Lung (tissue), 12 donors: ENCODE data around the gene CPZ. TPM values are rescaled to one million over a fixed set of nuclear protein-coding genes. Genes with fewer than 3 reads are reported as not detected.

Source experiments
- ATAC-seq: fragments of 200-7000 bp; cut with Tn5 transposase; one replicate; pipeline ENCODE4 v1.9.1; 2020; ENCODE audit warnings: moderate number of reproducible peaks; ENCODE audit not compliant: insufficient read depth, low FRiP score
- DNase-seq, 3 donors: peaks; one replicate each; pipeline ENCODE4 v3.0.0-alpha.2; 2013 to 2017
- H3K27ac ChIP-seq, 2 donors: one replicate each; pipeline ENCODE4 v1.5.1; 2013; ENCODE audit warnings: mild to moderate bottlenecking in 2 of 2, moderate library complexity in 2 of 2, control low read depth in 1 of 2, inconsistent platforms in 1 of 2, low read depth in 1 of 2, low read length in 1 of 2
- H3K27me3 ChIP-seq, 3 donors: one replicate each; pipeline ENCODE4 v1.5.1; 2013; ENCODE audit warnings: low read length in 2 of 3; ENCODE audit not compliant: control insufficient read depth in 3 of 3, insufficient read depth in 3 of 3
- H3K36me3 ChIP-seq, 4 donors: one replicate each; pipeline ENCODE4 v1.5.1; 2013; ENCODE audit warnings: low read length in 4 of 4, mild to moderate bottlenecking in 1 of 4, moderate library complexity in 1 of 4; ENCODE audit not compliant: control insufficient read depth in 4 of 4, insufficient read depth in 4 of 4
- H3K4me1 ChIP-seq, 5 donors: one replicate each; pipeline ENCODE4 v1.5.1; 2013; ENCODE audit warnings: low read length in 5 of 5, mild to moderate bottlenecking in 2 of 5, moderate library complexity in 1 of 5; ENCODE audit not compliant: control insufficient read depth in 5 of 5, insufficient read depth in 5 of 5
- H3K4me3 ChIP-seq: one replicate; pipeline ENCODE4 v1.5.1; 2013; ENCODE audit warnings: mild to moderate bottlenecking, control low read depth, moderate library complexity
- H3K9ac ChIP-seq, 2 donors: one replicate each; pipeline ENCODE4 v1.5.1; 2013; ENCODE audit warnings: low read length in 2 of 2, control low read depth in 1 of 2; ENCODE audit not compliant: insufficient read depth in 1 of 2
- H3K9me3 ChIP-seq, 4 donors: one replicate each; pipeline ENCODE4 v1.5.1; 2013; ENCODE audit warnings: low read length in 3 of 4, mild to moderate bottlenecking in 1 of 4, moderate library complexity in 1 of 4; ENCODE audit not compliant: control insufficient read depth in 4 of 4, insufficient read depth in 3 of 4
- WGBS, 2 donors: extraction: QIAGEN DNeasy Blood & Tissue Kit; methylation state at CpG; one replicate each; pipeline ENCODE4 v1.1.7; 2013; 5-methylcytosine and 5-hydroxymethylcytosine counted together
- polyA plus RNA-seq, 2 donors: library from polyadenylated mRNA; stranded (reverse); fragments of 200-250 nt; gene quantifications; one replicate each; pipeline ENCODE4 v1.2.1, GENCODE V29; 2013
- total RNA-seq, 2 donors: library from RNA; depleted of rRNA in 1 of 2; stranded (reverse); fragments of >200 nt in 1 of 2; gene quantifications; one replicate each; pipeline ENCODE4 v1.2.1, GENCODE V29; 2014 to 2021
- TF ChIP-seq, protein P1 (sequence below): IDR thresholded peaks from 2 replicates; pipeline ENCODE4 v1.5.1; 2012; ENCODE audit warnings: mild to moderate bottlenecking; ENCODE audit errors: control extremely low read depth, extremely low read depth
- donor health status: control.
- donor health status: control.
- donor health status: Bipolar disorder and iron deficiency.
- donor health status: healthy.
- donor health status: DM: yes; HTN: yes; CAD: no.

The CPZ gene
- total and polyA plus RNA-seq, 4 donors = 1.4 to 5.5 (median 2.7) TPM

DNA sequence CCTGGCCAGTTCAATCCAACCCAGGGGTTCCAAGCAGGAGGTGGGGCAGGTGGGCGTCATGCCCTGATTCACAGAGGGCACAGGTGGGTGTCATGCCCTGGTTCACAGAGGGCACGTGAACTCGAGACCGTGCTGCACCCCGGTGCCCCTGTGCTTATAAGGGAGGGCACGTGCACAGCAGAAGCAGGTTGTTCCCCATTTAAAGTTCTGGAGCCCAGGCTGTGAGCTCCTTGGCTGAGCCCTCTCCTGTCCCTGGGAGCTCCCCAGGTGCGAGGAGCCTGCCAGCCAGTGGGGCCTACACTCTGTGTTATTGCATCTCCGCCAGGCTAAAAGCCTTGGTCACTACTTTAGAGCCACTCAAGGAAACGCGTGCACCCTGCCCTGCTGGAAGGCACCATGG, 3.2 kb upstream of the CPZ start:
- ATAC-seq = no peak
- Histone ChIP-seq H3K36me3 (no peaks in the 10 kb centered on the region), H3K27me3 (peaks cover 0 to 38% (median 19%) of the 10 kb centered on the region in 3 donors), H3K27ac (no peak overlapping the region), H3K4me3 (no peak overlapping the region), H3K9me3 (no peaks in the 10 kb centered on the region), H3K9ac (no peak overlapping the region), H3K4me1 (peaks cover 0 to 13% (median 0%) of the 10 kb centered on the region in 5 donors)
- TF ChIP-seq, protein P1, sequence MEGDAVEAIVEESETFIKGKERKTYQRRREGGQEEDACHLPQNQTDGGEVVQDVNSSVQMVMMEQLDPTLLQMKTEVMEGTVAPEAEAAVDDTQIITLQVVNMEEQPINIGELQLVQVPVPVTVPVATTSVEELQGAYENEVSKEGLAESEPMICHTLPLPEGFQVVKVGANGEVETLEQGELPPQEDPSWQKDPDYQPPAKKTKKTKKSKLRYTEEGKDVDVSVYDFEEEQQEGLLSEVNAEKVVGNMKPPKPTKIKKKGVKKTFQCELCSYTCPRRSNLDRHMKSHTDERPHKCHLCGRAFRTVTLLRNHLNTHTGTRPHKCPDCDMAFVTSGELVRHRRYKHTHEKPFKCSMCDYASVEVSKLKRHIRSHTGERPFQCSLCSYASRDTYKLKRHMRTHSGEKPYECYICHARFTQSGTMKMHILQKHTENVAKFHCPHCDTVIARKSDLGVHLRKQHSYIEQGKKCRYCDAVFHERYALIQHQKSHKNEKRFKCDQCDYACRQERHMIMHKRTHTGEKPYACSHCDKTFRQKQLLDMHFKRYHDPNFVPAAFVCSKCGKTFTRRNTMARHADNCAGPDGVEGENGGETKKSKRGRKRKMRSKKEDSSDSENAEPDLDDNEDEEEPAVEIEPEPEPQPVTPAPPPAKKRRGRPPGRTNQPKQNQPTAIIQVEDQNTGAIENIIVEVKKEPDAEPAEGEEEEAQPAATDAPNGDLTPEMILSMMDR = no peak
- 81 to 86% methylated on average over 10 of the region's 10 CpGs for WGBS, 2 donors
- DNase-seq = no peak

DNA sequence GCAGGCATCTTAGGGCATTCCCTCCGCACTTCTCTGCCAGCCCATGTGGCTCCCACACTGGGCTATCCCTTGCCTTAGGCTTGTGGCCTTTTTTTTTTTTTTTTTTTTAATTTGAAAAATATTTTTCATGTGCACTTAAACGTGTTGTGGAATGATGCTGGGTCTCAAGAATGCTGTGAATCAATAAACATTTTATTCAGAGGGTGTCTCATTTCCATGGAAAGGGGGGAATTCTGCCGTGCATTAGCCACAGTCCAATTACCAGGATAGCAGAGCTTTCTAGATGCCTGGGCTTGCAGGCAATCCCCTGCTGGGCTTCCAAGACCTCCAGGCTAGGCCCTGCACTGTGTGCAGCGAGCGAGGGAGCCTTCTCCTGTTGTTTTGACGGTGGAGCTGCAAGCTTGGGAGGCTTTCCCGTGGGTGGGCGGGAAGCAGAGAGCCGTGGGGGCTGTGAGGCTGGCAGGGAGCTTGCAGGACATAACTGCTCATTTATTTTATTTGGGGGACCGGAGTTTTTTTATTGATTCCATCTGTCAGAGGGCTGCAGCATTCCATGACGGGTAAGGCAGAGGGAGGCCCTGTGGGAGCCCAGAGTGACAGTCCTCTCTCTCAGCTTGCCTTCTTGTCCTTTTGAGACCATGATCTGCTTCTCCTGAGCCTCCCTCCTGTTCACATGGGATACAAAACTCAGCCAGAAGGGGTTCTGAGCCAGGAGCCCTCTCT, 2.6 kb upstream of the CPZ start:
- Histone ChIP-seq H3K27ac (no peak overlapping the region), H3K27me3 (peaks cover 0 to 38% (median 19%) of the 10 kb centered on the region in 3 donors), H3K4me1 (peaks cover 0 to 13% (median 0%) of the 10 kb centered on the region in 5 donors), H3K36me3 (no peaks in the 10 kb centered on the region), H3K4me3 (no peak overlapping the region), H3K9me3 (no peaks in the 10 kb centered on the region), H3K9ac (no peak overlapping the region)
- TF ChIP-seq, protein P1 = no peak
- ATAC-seq (no peak), DNase-seq (peak in 1 of 3 donors; percentile 32)
- 49 to 50% methylated on average over 11 of the region's 11 CpGs for WGBS, 2 donors

DNA sequence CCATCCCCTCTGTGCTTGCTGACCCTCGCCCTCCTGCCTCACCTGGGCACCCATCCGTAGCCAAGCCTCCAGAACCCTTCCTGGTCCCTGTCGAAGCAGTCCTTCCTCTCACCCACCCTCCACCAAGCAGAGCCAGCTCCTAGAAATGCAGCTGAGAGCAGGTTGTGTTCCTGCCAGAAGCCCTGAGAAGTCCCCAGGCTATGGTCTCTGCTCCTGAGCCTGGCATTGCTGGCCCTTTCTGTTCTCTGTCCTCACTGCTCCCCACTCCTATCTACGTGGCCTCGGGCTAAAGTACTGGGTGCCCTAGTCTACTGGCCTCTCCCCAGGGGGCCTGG, 2.1 kb upstream of the CPZ start:
- no peaks in the 10 kb centered on the region for H3K36me3 ChIP-seq
- no peak for ATAC-seq
- WGBS, 2 donors = 75 to 84% methylated on average over 5 of the region's 5 CpGs

More for the DNA sequence above, 2.1 kb upstream of the CPZ start:
- H3K27ac ChIP-seq = no peak overlapping the region
- H3K9me3 ChIP-seq = no peaks in the 10 kb centered on the region
- H3K4me3 ChIP-seq = no peak overlapping the region
- no peak for DNase-seq
- TF ChIP-seq, protein P1 = no peak
- no peak overlapping the region for H3K9ac ChIP-seq
- peaks cover 0 to 11% (median 0%) of the 10 kb centered on the region in 5 donors for H3K4me1 ChIP-seq
- peaks cover 0 to 38% (median 19%) of the 10 kb centered on the region in 3 donors for H3K27me3 ChIP-seq
